ENCODE results near the gene ARL4C.

ARL4C gene

GRCh38 chr2:234450431-234451124 lies 46.3 kb downstream of the ARL4C start:
- no peak overlapping the region for H3K27ac ChIP-seq (ENCODE audit: extremely low read depth, low read depth, low read length)
- ChIA-PET CTCF (no interaction called here), POLR2A (no interaction called here)
- TF ChIP-seq ZNF174 (tag by site-specific recombination; IDR thresholded peaks at IDR 0.05) = no peak
- no peak for TF ChIP-seq ZNF433 (tag by site-specific recombination; IDR thresholded peaks at IDR 0.05; ENCODE audit: low read depth)
- no peak for TF ChIP-seq ZNF529 (tag by site-specific recombination; IDR thresholded peaks at IDR 0.05; ENCODE audit: insufficient replicate concordance)
- no peak for TF ChIP-seq ZBTB6 (tag by site-specific recombination; IDR thresholded peaks at IDR 0.05)
- TF ChIP-seq, protein P1, sequence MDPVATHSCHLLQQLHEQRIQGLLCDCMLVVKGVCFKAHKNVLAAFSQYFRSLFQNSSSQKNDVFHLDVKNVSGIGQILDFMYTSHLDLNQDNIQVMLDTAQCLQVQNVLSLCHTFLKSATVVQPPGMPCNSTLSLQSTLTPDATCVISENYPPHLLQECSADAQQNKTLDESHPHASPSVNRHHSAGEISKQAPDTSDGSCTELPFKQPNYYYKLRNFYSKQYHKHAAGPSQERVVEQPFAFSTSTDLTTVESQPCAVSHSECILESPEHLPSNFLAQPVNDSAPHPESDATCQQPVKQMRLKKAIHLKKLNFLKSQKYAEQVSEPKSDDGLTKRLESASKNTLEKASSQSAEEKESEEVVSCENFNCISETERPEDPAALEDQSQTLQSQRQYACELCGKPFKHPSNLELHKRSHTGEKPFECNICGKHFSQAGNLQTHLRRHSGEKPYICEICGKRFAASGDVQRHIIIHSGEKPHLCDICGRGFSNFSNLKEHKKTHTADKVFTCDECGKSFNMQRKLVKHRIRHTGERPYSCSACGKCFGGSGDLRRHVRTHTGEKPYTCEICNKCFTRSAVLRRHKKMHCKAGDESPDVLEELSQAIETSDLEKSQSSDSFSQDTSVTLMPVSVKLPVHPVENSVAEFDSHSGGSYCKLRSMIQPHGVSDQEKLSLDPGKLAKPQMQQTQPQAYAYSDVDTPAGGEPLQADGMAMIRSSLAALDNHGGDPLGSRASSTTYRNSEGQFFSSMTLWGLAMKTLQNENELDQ (tag by site-specific recombination; IDR thresholded peaks at IDR 0.05; ENCODE audit: low read depth) = no peak
- no peak for TF ChIP-seq ZNF530 (tag by site-specific recombination; IDR thresholded peaks at IDR 0.05; ENCODE audit: low read depth)
- no peak for TF ChIP-seq SP3 (tag by site-specific recombination; IDR thresholded peaks at IDR 0.05)
- TF ChIP-seq OSR2 (tag by site-specific recombination; IDR thresholded peaks at IDR 0.05) = no peak
- no peak for TF ChIP-seq ZNF26 (tag by site-specific recombination; IDR thresholded peaks at IDR 0.05)
- TF ChIP-seq GLIS1 (tag by site-specific recombination; IDR thresholded peaks at IDR 0.05) = no peak
- TF ChIP-seq ZNF335 (tag by site-specific recombination; conservative IDR thresholded peaks at IDR 0.05) = no peak
- TF ChIP-seq, protein P2, sequence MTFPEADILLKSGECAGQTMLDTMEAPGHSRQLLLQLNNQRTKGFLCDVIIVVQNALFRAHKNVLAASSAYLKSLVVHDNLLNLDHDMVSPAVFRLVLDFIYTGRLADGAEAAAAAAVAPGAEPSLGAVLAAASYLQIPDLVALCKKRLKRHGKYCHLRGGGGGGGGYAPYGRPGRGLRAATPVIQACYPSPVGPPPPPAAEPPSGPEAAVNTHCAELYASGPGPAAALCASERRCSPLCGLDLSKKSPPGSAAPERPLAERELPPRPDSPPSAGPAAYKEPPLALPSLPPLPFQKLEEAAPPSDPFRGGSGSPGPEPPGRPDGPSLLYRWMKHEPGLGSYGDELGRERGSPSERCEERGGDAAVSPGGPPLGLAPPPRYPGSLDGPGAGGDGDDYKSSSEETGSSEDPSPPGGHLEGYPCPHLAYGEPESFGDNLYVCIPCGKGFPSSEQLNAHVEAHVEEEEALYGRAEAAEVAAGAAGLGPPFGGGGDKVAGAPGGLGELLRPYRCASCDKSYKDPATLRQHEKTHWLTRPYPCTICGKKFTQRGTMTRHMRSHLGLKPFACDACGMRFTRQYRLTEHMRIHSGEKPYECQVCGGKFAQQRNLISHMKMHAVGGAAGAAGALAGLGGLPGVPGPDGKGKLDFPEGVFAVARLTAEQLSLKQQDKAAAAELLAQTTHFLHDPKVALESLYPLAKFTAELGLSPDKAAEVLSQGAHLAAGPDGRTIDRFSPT (tag by site-specific recombination; IDR thresholded peaks at IDR 0.05) = no peak
- no peak for TF ChIP-seq WT1 (tag by site-specific recombination; IDR thresholded peaks at IDR 0.05)
- TF ChIP-seq HOXD13 (CRISPR knock-in tag; IDR thresholded peaks at IDR 0.05; ENCODE audit: borderline replicate concordance) = no peak
- TF ChIP-seq ZNF560 (tag by site-specific recombination; IDR thresholded peaks at IDR 0.05; ENCODE audit: borderline replicate concordance) = no peak
- TF ChIP-seq ZNF843 (tag by site-specific recombination; IDR thresholded peaks at IDR 0.05) = no peak
- no peak for TF ChIP-seq ZNF548 (tag by site-specific recombination; IDR thresholded peaks at IDR 0.05)
- TF ChIP-seq ZNF221 (tag by site-specific recombination; IDR thresholded peaks at IDR 0.05; ENCODE audit: borderline replicate concordance) = no peak
- TF ChIP-seq KLF10 (tag by site-specific recombination; IDR thresholded peaks at IDR 0.05) = no peak
- no peak for TF ChIP-seq ZNF280D (tag by site-specific recombination; IDR thresholded peaks at IDR 0.05)
- H3K4me3 ChIP-seq (ENCODE audit: low read depth, low read length) = no peak overlapping the region
- no peaks in the 10 kb centered on the region for H3K36me3 ChIP-seq (ENCODE audit: control insufficient read depth in 2 of 2, insufficient read depth in 1 of 2, low read length in 2 of 2)
- H3K4me1 ChIP-seq (ENCODE audit: control insufficient read depth, insufficient read depth, low read length) = 0 out of 2 replicates have a peak, but pooled peaks cover 2% of the 10 kb centered on the region
- no peaks in the 10 kb centered on the region for H3K9me3 ChIP-seq (ENCODE audit: control insufficient read depth, insufficient read depth, low read depth, low read length)
